ENCODE measurements around the gene REEP5. TPM values are rescaled to one million over a fixed set of nuclear protein-coding genes. Genes with fewer than 3 reads are reported as not detected.

The REEP5 gene
- total RNA-seq, 1 donor from 2014 or later = 120 TPM

GRCh38 chr5:112886975-112887374 lies 35.1 kb downstream of the REEP5 start:
- TF ChIP-seq CTCF (IDR thresholded peaks at IDR 0.05; ENCODE audit: insufficient read depth, low read depth, low read length) = no peak
- H3K27me3 ChIP-seq (ENCODE audit: insufficient read depth, low read length) = no peaks in the 10 kb centered on the region
- H3K9me3 ChIP-seq (ENCODE audit: insufficient read depth, low read depth, low read length) = no peaks in the 10 kb centered on the region
- Mint-ChIP-seq H3K4me1 (ENCODE audit: low read depth, unreplicated experiment) (no peaks in the 10 kb centered on the region), H3K4me3 (ENCODE audit: unreplicated experiment) (no peak overlapping the region), H3K27ac (ENCODE audit: unreplicated experiment) (no peak overlapping the region), H3K36me3 (ENCODE audit: low read depth, unreplicated experiment) (peaks cover 28% of the 10 kb centered on the region), H3K9me3 (ENCODE audit: unreplicated experiment) (no peaks in the 10 kb centered on the region), H3K27me3 (ENCODE audit: low read depth, unreplicated experiment) (no peaks in the 10 kb centered on the region)
- H3K27ac ChIP-seq (ENCODE audit: low read depth, low read length) = no peak overlapping the region
- H3K4me2 ChIP-seq (ENCODE audit: low read length) = no peak overlapping the region
- no peak overlapping the region for H2AFZ ChIP-seq (ENCODE audit: low read depth, low read length)
- H3K36me3 ChIP-seq (ENCODE audit: insufficient read depth, low read length) = peaks cover 33% of the 10 kb centered on the region
- no peak overlapping the region for H3K9ac ChIP-seq (ENCODE audit: low read length)
- no peak for DNase-seq (ENCODE audit: low read depth)
- H4K20me1 ChIP-seq (ENCODE audit: insufficient read depth, low read length) = peaks cover 31% of the 10 kb centered on the region
- no peak for FAIRE-seq
- H3K4me3 ChIP-seq (ENCODE audit: insufficient read depth, low read depth, low read length) = no peak overlapping the region
- no peaks in the 10 kb centered on the region for H3K4me1 ChIP-seq (ENCODE audit: insufficient read depth, low read length)
- H3K79me2 ChIP-seq (ENCODE audit: insufficient read depth, low read length) = peaks cover 23% of the 10 kb centered on the region

- Mint-ChIP-seq H3K36me3 (ENCODE audit: low read depth, unreplicated experiment) (peaks cover 23% of the 10 kb centered on the region), H3K9me3 (ENCODE audit: unreplicated experiment) (no peaks in the 10 kb centered on the region), H3K4me1 (ENCODE audit: low read depth, unreplicated experiment) (no peaks in the 10 kb centered on the region), H3K27me3 (ENCODE audit: low read depth, unreplicated experiment) (no peaks in the 10 kb centered on the region), H3K27ac (ENCODE audit: unreplicated experiment) (no peak overlapping the region), H3K4me3 (ENCODE audit: unreplicated experiment) (no peak overlapping the region)
- Histone ChIP-seq H3K27me3 (ENCODE audit: insufficient read depth, low read length) (no peaks in the 10 kb centered on the region), H3K27ac (ENCODE audit: low read depth, low read length) (no peak overlapping the region), H3K4me3 (ENCODE audit: insufficient read depth, low read depth, low read length) (no peak overlapping the region), H3K4me1 (ENCODE audit: insufficient read depth, low read length) (no peaks in the 10 kb centered on the region), H3K9me3 (ENCODE audit: insufficient read depth, low read depth, low read length) (no peaks in the 10 kb centered on the region), H2AFZ (ENCODE audit: low read depth, low read length) (no peak overlapping the region), H3K9ac (ENCODE audit: low read length) (no peak overlapping the region), H4K20me1 (ENCODE audit: insufficient read depth, low read length) (peaks cover 41% of the 10 kb centered on the region), H3K79me2 (ENCODE audit: insufficient read depth, low read length) (peaks cover 24% of the 10 kb centered on the region), H3K4me2 (ENCODE audit: low read length) (no peak overlapping the region), H3K36me3 (ENCODE audit: insufficient read depth, low read length) (peaks cover 39% of the 10 kb centered on the region)
- DNase-seq (ENCODE audit: low read depth) (no peak), FAIRE-seq (no peak)
- no peak for TF ChIP-seq EZH2 (IDR thresholded peaks at IDR 0.05; ENCODE audit: insufficient read depth, low read length)
- TF ChIP-seq CTCF (IDR thresholded peaks at IDR 0.05; ENCODE audit: insufficient read depth, low read depth, low read length) = no peak
Observed at GRCh38 chr5:112885001-112885400, 37.0 kb downstream of the REEP5 start.

- Mint-ChIP-seq H3K36me3 (ENCODE audit: low read depth, unreplicated experiment) (peaks cover 17% of the 10 kb centered on the region), H3K27me3 (ENCODE audit: low read depth, unreplicated experiment) (no peaks in the 10 kb centered on the region), H3K9me3 (ENCODE audit: unreplicated experiment) (no peaks in the 10 kb centered on the region), H3K4me1 (ENCODE audit: low read depth, unreplicated experiment) (peaks cover 9% of the 10 kb centered on the region), H3K4me3 (ENCODE audit: unreplicated experiment) (no peak overlapping the region), H3K27ac (ENCODE audit: unreplicated experiment) (no peak overlapping the region)
- Histone ChIP-seq H3K9me3 (ENCODE audit: insufficient read depth, low read depth, low read length) (no peaks in the 10 kb centered on the region), H3K79me2 (ENCODE audit: insufficient read depth, low read length) (peaks cover 18% of the 10 kb centered on the region), H3K4me2 (ENCODE audit: low read length) (no peak overlapping the region), H3K36me3 (ENCODE audit: insufficient read depth, low read length) (peaks cover 41% of the 10 kb centered on the region), H3K27me3 (ENCODE audit: insufficient read depth, low read length) (no peaks in the 10 kb centered on the region), H3K4me3 (ENCODE audit: insufficient read depth, low read depth, low read length) (no peak overlapping the region), H3K27ac (ENCODE audit: low read depth, low read length) (no peak overlapping the region), H2AFZ (ENCODE audit: low read depth, low read length) (no peak overlapping the region), H3K4me1 (ENCODE audit: insufficient read depth, low read length) (peaks cover 8% of the 10 kb centered on the region), H3K9ac (ENCODE audit: low read length) (no peak overlapping the region), H4K20me1 (ENCODE audit: insufficient read depth, low read length) (peaks cover 40% of the 10 kb centered on the region)
- DNase-seq (ENCODE audit: low read depth) (no peak), FAIRE-seq (no peak)
- TF ChIP-seq EZH2 (IDR thresholded peaks at IDR 0.05; ENCODE audit: insufficient read depth, low read length) (no peak), CTCF (IDR thresholded peaks at IDR 0.05; ENCODE audit: insufficient read depth, low read depth, low read length) (no peak)
Observed at GRCh38 chr5:112883192-112883591, 38.8 kb downstream of the REEP5 start.
